B cell (primary cell): ENCODE measurements around the gene DLG2. TPM values are rescaled to one million over a fixed set of nuclear protein-coding genes. Genes with fewer than 3 reads are reported as not detected.

Experiments used
- ATAC-seq: fragments of 200-7000 bp; cut with Tn5 transposase; one replicate; pipeline ENCODE4 v1.10.0; 2021; ENCODE audit warnings: low read depth, mild to moderate bottlenecking, moderate number of reproducible peaks, moderate library complexity
- CTCF ChIA-PET: fragments of 350-600 bp; sonication (Branson Sonifier 250); formaldehyde crosslinking; loops from one replicate; lab custom pipeline; 2021; ENCODE audit warnings: antibody characterized with exemption, inconsistent platforms; lab: Charles Lee
- POLR2A ChIA-PET: fragments of 350-600 bp; sonication (Branson Sonifier 250); formaldehyde crosslinking; loops from one replicate; lab custom pipeline; 2021; ENCODE audit warnings: antibody characterized with exemption; lab: Charles Lee
- DNase-seq: peaks from one replicate; pipeline ENCODE4 v3.0.0; 2013
- H2AFZ ChIP-seq: 2 replicates; pipeline ENCODE4 v1.6.1; 2012; ENCODE audit warnings: mild to moderate bottlenecking, low read depth, low read length; ENCODE audit not compliant: insufficient read depth, poor library complexity, severe bottlenecking
- H3K27ac ChIP-seq, 2 donors: 1 replicate in 1 of 2; 2 replicates in 1 of 2; pipeline ENCODE4 v1.5.1; 2012 to 2013; ENCODE audit warnings: low read length in 2 of 2, mild to moderate bottlenecking in 2 of 2, moderate library complexity in 1 of 2
- H3K27me3 ChIP-seq, 4 experiments: fragments of 200-600 bp in 1 of 4; sonication (generic) in 1 of 4; replicated peaks in 1 of 4; 1 replicate in 2 of 4; 2 replicates in 2 of 4; pipeline versions ENCODE4 v1.6.1 to v1.7.0; 2013 to 2016; ENCODE audit warnings: low read length in 3 of 4, mild to moderate bottlenecking in 2 of 4, mixed read lengths in 1 of 4, moderate library complexity in 1 of 4; ENCODE audit not compliant: insufficient read depth in 4 of 4, control insufficient read depth in 3 of 4; ENCODE audit errors: control extremely low read depth in 1 of 4
- H3K36me3 ChIP-seq, 2 experiments: replicated peaks in 1 of 2; 1 replicate in 1 of 2; 2 replicates in 1 of 2; pipeline versions ENCODE4 v1.6.1 to v1.7.1; 2013; ENCODE audit warnings: low read length in 1 of 2; ENCODE audit not compliant: insufficient read depth in 2 of 2, control insufficient read depth in 1 of 2; ENCODE audit errors: control extremely low read depth in 1 of 2, extremely low read depth in 1 of 2
- H3K4me1 ChIP-seq, 2 donors: fragments of 200-600 bp in 1 of 2; sonication (generic) in 1 of 2; 1 replicate in 1 of 2; 2 replicates in 1 of 2; pipeline versions ENCODE4 v1.5.1 to v1.6.1; 2013 to 2017; ENCODE audit warnings: low read length in 2 of 2; ENCODE audit not compliant: control insufficient read depth in 2 of 2, insufficient read depth in 2 of 2
- H3K4me2 ChIP-seq: replicated peaks from 2 replicates; pipeline ENCODE3; 2012; ENCODE audit warnings: mild to moderate bottlenecking, low read depth, low read length; ENCODE audit not compliant: poor library complexity, severe bottlenecking
- H3K4me3 ChIP-seq, 5 experiments: fragments of 200-600 bp in 1 of 5; sonication (generic) in 1 of 5; 1 replicate in 3 of 5; 2 replicates in 2 of 5; pipeline versions ENCODE4 v1.5.1 to v1.7.0; 2011 to 2016; ENCODE audit warnings: low read length in 4 of 5, mild to moderate bottlenecking in 4 of 5, low read depth in 2 of 5, control low read depth in 1 of 5, moderate library complexity in 1 of 5; ENCODE audit not compliant: insufficient read depth in 1 of 5; ENCODE audit errors: control extremely low read depth in 1 of 5, extremely low read depth in 1 of 5
- H3K79me2 ChIP-seq: fragments of 200-600 bp; sonication (generic); one replicate; pipeline ENCODE4 v1.6.0; 2016; ENCODE audit warnings: low read length; ENCODE audit not compliant: control insufficient read depth, insufficient read depth
- H3K9ac ChIP-seq: fragments of 200-600 bp; sonication (generic); 2 replicates; pipeline ENCODE4 v1.6.1; 2017; ENCODE audit warnings: mild to moderate bottlenecking, low read length, moderate library complexity
- H3K9me3 ChIP-seq, 3 donors: one replicate each; pipeline versions ENCODE4 v1.6.1 to v1.7.1; 2013; ENCODE audit warnings: low read length in 2 of 3; ENCODE audit not compliant: control insufficient read depth in 2 of 3, insufficient read depth in 1 of 3; ENCODE audit errors: control extremely low read depth in 1 of 3
- H4K20me1 ChIP-seq: 2 replicates; pipeline ENCODE4 v1.6.0; 2012; ENCODE audit warnings: mild to moderate bottlenecking, low read length; ENCODE audit not compliant: insufficient read depth, control insufficient read depth, poor library complexity, severe bottlenecking
- H3K27ac Mint-ChIP-seq: one replicate; pipeline ENCODE4 v1.8.0; 2021; ENCODE audit warnings: mixed read lengths
- H3K27me3 Mint-ChIP-seq: one replicate; pipeline ENCODE4 v1.8.0; 2021; ENCODE audit warnings: mixed read lengths
- H3K4me1 Mint-ChIP-seq: one replicate; pipeline ENCODE4 v1.8.0; 2021; ENCODE audit warnings: mixed read lengths
- H3K4me3 Mint-ChIP-seq: one replicate; pipeline ENCODE4 v1.8.0; 2021; ENCODE audit warnings: mixed read lengths
- H3K9me3 Mint-ChIP-seq: one replicate; pipeline ENCODE4 v1.8.0; 2022; ENCODE audit warnings: mixed read lengths; ENCODE audit not compliant: insufficient read depth
- EZH2 ChIP-seq: IDR thresholded peaks from 2 replicates; pipeline ENCODE4 v1.6.1; 2012; ENCODE audit warnings: borderline replicate concordance, low read depth, mild to moderate bottlenecking, moderate library complexity, low read length; ENCODE audit not compliant: insufficient read depth, poor library complexity, severe bottlenecking
- WGBS: methylation state at CpG from one replicate; pipeline ENCODE4 v1.1.5; 2013; ENCODE audit warnings: missing lambda C conversion rate; ENCODE audit not compliant: insufficient coverage; 5-methylcytosine and 5-hydroxymethylcytosine counted together
- intact Hi-C: fragments of 100-400 bp; cut with micrococcal nuclease; formaldehyde crosslinking; loops from one replicate; pipeline ENCODE4 v1.10.0; 2022
- polyA plus RNA-seq: library from polyadenylated mRNA; depleted of rRNA; stranded (reverse); fragments of >200 nt; gene quantifications from 2 replicates; pipeline ENCODE4 v1.2.3, GENCODE V29; 2012
- total RNA-seq, 2 donors: library from RNA; stranded (reverse); fragments of 120-200 nt in 1 of 2; gene quantifications; 1 replicate in 1 of 2; 2 replicates in 1 of 2; pipeline versions ENCODE4 v1.2.3 to v1.2.4, GENCODE V29; 2013 to 2022
- TF ChIP-seq, protein P1 (sequence below): fragments of 200-600 bp; IDR thresholded peaks from one replicate; pipeline ENCODE4 v1.8.0; 2022; ENCODE audit warnings: antibody characterized with exemption, mild to moderate bottlenecking

The DLG2 gene
- total and polyA plus RNA-seq, 2 donors (not counting 1 experiment from before 2014, with no cell fraction given) = 0.54 to 5.4 TPM

DNA sequence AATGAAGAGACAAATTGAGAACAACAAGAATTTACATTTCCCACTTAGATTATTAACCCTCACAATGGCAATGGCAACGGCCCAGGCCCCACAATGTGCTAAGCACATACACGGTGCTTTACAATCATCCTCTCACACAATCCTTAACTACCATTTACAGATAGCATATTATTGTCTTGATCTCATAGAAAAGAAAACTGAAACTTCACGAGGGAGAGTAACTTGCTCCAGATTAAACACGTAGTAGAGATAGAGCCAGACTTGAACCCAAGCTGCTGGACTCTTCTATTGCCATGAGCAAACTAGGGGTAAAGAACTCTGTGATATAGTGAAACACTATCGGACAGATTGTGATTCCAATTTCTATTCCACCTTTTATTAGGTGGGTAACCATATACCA is 665.1 kb downstream of the DLG2 start:
- H3K4me3 Mint-ChIP-seq = no peak overlapping the region
- no peaks in the 10 kb centered on the region for H3K4me1 Mint-ChIP-seq
- 90% methylated on average over 2 of the region's 5 CpGs for WGBS
- H3K9me3 Mint-ChIP-seq = no peaks in the 10 kb centered on the region
- no peaks in the 10 kb centered on the region for H3K36me3 ChIP-seq
- H3K4me1 ChIP-seq = no peaks in the 10 kb centered on the region
- DNase-seq (no peak), ATAC-seq (no peak)
- intact Hi-C loops = no loop called here
- no peaks in the 10 kb centered on the region for H3K27me3 Mint-ChIP-seq
- H3K9me3 ChIP-seq = no peaks in the 10 kb centered on the region
- TF ChIP-seq, protein P1, sequence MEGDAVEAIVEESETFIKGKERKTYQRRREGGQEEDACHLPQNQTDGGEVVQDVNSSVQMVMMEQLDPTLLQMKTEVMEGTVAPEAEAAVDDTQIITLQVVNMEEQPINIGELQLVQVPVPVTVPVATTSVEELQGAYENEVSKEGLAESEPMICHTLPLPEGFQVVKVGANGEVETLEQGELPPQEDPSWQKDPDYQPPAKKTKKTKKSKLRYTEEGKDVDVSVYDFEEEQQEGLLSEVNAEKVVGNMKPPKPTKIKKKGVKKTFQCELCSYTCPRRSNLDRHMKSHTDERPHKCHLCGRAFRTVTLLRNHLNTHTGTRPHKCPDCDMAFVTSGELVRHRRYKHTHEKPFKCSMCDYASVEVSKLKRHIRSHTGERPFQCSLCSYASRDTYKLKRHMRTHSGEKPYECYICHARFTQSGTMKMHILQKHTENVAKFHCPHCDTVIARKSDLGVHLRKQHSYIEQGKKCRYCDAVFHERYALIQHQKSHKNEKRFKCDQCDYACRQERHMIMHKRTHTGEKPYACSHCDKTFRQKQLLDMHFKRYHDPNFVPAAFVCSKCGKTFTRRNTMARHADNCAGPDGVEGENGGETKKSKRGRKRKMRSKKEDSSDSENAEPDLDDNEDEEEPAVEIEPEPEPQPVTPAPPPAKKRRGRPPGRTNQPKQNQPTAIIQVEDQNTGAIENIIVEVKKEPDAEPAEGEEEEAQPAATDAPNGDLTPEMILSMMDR = no peak
- no peak for TF ChIP-seq EZH2
- H3K27ac Mint-ChIP-seq = no peak overlapping the region
- H4K20me1 ChIP-seq = no peaks in the 10 kb centered on the region
- H3K4me2 ChIP-seq = no peak overlapping the region
- CTCF ChIA-PET = no interaction called here
- no peak overlapping the region for H3K4me3 ChIP-seq
- H2AFZ ChIP-seq = no peak overlapping the region
- POLR2A ChIA-PET = no interaction called here
- no peaks in the 10 kb centered on the region for H3K27me3 ChIP-seq
- no peaks in the 10 kb centered on the region for H3K79me2 ChIP-seq
- no peak overlapping the region for H3K27ac ChIP-seq
- H3K9ac ChIP-seq = no peak overlapping the region

DNA sequence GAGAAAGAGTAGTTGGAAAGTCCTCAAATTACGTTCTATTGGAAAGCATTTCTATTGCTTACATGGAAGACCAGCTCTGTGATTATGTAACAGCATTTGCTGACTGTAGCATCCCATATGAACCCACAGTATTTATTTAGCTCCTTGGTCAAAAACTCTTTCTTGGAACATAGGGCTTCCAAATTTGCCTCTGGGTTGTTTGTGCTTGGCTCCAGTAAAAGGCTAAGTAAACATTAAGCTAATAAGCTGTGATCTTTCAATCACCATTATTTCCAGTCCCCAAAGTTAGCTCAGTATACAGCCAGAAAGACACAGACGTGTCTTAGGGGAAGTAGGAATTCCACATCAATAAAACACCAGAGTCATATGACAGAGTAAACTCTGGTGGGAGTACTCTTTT is 668.8 kb downstream of the DLG2 start:
- CTCF ChIA-PET = no interaction called here
- Histone ChIP-seq H3K27ac (no peak overlapping the region), H3K4me1 (no peaks in the 10 kb centered on the region), H3K36me3 (no peaks in the 10 kb centered on the region), H3K9ac (no peak overlapping the region), H3K9me3 (no peaks in the 10 kb centered on the region), H4K20me1 (no peaks in the 10 kb centered on the region), H3K27me3 (no peaks in the 10 kb centered on the region), H2AFZ (no peak overlapping the region), H3K4me3 (no peak overlapping the region), H3K4me2 (no peak overlapping the region), H3K79me2 (no peaks in the 10 kb centered on the region)
- DNase-seq (no peak), ATAC-seq (no peak)
- TF ChIP-seq, protein P1 = no peak
- TF ChIP-seq EZH2 = no peak
- POLR2A ChIA-PET = no interaction called here
- no CpG with 5 or more reads among the region's 2 CpGs for WGBS
- no peaks in the 10 kb centered on the region for H3K9me3 Mint-ChIP-seq
- H3K4me1 Mint-ChIP-seq = no peaks in the 10 kb centered on the region
- intact Hi-C loops = no loop called here
- no peak overlapping the region for H3K4me3 Mint-ChIP-seq
- no peaks in the 10 kb centered on the region for H3K27me3 Mint-ChIP-seq
- H3K27ac Mint-ChIP-seq = no peak overlapping the region
